NCI-H1105 treated with DMSO at 0.1 percent for 48 hours (cell line): Measurements from ENCODE around the gene MRM1.
"Not testable (repeated sequence)": the region's sequence is repeated elsewhere in the genome, so short reads cannot be mapped to it uniquely, and the experiment has no call there.

Experiments
- DNase-seq: peaks from one replicate; lab custom pipeline; 2025; lab: John Stamatoyannopoulos, UW

MRM1 gene

DNA sequence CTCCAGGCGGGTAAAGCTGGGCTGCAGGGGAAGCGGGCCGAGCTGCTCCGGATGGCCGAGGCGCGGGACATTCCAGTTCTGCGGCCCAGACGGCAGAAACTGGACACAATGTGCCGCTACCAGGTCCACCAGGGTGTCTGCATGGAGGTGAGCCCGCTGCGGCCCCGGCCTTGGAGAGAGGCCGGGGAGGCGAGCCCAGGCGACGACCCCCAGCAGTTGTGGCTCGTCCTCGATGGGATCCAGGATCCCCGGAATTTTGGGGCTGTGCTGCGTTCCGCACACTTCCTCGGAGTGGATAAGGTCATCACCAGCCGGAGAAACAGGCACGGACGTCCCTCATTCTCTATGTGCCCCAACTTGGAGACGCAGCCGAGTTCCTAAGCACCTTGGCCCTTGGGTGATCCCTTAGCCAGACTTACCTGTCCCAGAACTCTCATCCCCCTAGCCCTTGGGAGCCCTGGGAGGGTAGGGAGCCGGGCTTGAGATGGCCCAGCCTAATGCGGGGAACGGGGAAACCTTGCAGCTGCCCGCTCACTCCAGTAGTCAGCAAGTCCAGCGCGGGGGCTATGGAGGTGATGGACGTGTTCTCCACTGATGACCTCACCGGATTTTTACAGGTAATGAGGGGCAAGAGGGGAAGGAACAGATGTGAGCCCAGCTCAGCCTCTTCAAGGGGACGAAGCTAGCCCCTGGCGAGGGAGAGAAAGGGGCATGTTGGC is 806 bp downstream of the MRM1 start:
- DNase-seq, result peak; percentile 7

DNA sequence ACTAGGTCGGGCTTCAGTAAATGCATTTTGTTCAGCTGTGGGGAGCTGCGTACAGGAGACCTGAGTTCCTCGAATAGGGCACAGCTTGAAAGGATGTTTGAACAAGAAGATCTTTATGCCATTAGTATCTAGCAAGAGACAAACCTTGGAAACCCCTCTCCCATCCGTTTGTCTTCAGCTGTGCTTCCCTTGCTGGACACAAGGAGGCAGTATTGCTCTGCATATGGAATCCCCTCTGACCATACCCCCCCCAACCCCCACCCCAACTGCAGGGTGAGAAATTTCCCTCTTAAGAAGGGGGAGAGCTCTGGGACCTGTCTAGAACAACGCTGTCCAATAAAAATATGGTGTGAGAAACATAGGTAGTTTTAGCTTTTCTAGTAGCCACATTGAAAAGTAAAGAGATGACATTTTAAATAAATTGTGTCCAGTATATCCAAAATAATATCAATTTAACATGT is 1.6 kb downstream of the MRM1 start:
- DNase-seq, result peak; percentile 65

DNA sequence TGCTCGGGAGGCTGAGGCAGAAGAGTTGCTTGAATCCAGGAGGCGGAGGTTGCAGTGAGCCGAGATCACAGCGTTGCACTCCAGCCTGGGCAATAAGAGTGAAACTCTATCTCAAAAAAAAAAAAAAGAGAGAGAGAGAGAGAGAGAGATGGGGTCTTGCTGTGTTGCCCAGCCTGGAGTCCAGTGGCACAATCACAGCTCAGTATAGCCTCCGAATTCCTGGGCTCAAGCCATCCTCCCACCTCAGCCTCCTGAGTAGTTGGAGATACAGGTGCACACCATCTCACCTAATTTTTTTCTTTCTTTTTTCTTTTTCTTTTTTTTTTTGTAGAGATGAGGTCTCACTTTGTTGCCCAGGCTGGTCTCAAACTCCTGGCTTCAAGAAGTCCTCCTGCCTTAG is 3.6 kb downstream of the MRM1 start:
- DNase-seq, result not testable (repeated sequence)

DNA sequence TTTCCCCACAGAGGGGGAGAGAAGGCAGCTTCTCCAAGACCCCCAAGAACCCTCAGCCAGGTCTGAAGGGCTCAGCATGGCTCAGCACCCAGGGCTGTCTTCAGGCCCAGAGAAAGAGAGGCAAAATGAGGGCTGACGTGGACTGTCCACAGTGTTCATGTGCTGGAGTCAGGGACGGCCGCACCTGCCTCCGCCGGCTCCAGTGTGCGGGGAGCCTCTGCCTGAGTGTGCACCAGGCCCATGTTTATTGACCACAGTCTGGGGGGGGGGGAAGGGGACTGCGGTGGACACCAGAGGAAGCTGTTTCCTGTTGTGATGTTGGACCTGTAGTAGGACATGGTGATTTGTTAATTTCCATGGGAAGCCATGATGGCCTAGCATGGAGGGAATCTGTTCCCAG is 6.9 kb downstream of the MRM1 start:
- DNase-seq, result no peak

DNA sequence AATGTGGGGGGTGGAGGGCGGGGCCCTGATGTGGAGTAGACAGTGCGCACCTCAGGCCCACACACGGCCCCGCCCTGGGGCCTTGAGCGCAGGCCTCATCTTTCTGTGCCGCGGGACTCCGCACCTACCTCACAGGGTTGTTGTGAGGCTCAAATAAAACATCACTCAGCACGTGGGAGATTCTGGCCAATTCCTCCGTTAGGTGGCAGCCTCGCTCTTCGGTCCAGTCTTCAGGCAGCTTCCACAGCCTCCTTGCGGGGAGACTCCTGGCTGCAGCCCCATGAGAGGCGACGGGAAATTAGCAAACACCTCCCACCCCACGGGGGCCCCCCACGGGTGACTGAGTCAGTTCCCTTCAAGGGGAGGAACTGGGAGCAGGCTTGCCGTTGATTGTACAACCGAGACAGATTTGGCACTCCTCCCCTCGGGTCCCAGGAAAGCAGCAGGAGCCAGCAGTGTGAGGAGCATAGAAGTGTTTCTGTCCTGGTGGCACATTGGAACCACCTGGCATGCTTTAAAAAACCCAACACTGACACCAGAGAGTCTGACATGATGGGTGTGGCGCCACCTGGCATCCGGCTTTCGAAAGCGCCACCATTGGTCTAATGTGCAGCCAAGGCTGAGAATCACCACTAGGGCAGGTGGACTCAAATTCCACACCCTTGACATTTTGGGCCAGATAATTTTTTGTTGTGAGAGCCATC is 7.6 kb downstream of the MRM1 start:
- peak; percentile 4 for DNase-seq

DNA sequence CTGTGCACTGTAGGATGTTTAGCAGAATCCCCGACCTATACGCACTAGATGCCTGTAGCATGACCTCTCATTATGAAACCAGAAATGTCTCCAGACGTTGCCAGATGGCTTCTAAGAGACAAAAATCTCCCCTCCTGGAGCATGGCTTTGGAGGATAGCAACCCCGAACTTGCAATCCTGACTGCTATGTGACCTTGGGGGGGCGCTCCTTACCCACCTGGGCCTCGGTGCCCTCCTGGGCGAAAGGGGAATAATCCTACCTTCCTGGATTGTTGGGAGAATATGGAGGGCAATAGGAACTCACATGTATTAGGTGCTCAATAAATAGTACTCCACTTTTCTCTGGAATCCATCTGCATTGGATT is 8.1 kb downstream of the MRM1 start:
- DNase-seq, result no peak

DNA sequence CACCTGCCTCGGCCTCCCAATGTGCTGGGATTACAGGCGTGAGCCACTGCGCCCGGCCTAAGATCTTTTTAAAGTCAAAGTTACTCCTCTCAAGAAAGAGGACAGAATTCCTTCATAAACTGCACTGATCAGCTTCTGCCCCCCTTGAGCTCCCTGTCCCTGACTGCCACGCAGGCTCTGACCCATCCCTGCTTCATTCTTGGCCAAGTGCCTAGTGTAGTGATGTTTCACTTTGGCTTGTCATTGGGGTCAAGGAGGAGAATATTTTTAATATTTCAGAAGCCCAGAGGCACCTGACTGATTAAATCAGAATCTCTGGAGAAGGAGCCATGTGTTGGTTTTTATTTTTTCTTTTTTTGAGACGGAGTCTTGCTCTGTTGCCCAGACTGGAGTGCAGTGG is 9.1 kb downstream of the MRM1 start:
- DNase-seq, result no peak

DNA sequence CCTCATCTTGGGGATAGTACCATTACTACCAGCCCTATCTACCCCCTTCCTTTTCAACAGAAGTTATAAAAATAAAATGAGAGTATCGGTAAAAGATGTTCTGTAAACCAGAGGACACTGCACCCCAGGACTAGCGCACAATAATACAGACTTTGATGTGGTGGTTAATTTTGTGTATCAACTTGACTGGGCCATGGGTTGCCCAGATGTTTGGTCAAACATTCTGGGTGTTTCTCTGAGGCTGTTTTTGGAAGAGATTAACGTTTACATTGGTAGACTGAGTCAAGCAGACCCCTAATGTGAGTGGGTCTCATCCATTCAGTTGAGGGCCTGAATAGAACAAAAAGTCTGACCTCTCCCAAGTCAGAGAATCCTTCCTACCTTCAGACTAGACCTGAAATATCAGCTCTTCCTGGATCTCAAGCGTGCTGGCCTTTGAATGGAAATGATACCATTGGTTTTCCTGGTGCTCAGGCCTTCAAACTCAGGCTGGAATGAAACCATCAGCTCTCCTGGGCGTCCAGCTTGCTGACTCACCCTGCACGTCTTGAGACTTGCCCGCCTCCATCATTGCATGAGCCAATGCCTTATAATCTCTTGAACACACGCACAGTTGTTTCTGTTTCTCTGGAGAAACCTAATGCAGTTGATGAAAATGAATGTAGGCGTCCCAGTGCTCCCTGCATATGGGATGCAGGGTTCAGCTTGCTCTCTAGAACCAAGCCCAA is 10.1 kb downstream of the MRM1 start:
- no peak for DNase-seq

DNA sequence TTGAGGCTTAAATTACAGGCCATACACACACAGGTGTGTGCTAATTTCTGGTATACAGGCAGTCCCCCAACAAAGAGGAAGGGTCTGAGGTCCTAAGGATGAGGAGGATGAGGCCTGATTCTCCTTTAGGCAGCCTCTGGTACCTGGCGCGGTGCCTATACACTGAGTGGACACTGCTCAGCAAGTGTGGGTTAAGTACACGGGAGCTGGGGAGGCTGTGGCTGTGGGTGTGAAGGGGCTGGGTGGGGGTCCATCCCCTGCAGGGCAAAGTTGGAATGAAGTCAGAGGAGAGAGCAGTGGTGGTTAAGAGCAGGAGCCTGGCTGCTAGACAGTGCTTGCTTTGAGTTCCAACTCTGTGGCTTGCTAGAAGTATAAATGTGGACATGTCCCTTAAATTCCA is 10.9 kb downstream of the MRM1 start:
- DNase-seq, result no peak

DNA sequence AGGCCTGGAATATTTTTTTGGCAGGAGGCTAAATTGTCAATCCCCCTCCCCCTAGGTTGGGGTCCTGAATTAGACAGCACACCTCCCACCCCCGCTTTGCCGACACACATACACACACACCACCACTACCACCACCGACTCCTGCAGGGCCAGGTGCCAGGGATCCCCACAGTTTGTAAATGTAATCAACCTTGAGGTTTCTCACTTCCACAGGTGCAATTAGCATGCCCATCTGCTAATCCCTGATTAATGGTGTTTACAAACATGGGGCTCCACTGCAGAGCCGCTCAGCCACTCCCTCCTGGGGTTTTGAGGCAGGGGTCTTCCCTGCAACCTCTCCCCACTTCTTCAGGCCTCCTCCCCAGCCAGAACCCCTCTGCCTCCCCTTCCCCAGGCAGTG is 11.8 kb downstream of the MRM1 start:
- no peak for DNase-seq

DNA sequence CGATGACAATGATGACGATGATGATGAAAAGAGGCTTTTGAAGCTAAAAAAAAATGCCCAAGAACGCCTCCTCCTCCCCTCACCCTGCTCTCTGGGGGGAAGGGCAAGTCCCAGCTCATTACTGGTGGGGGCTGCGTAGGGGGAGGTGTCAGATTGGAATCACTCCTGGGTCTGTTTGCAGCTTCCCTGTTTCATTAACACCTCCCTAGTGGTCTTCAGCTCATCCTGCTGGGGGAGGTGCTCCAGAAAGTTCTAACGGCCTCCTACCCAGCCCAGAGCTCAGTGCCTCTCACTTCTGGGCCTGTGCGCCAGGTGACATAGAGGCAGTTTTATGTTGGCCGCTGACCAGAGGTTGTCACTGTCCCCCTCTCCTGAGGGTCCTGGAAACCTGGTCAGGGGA is 12.7 kb downstream of the MRM1 start:
- no peak for DNase-seq

DNA sequence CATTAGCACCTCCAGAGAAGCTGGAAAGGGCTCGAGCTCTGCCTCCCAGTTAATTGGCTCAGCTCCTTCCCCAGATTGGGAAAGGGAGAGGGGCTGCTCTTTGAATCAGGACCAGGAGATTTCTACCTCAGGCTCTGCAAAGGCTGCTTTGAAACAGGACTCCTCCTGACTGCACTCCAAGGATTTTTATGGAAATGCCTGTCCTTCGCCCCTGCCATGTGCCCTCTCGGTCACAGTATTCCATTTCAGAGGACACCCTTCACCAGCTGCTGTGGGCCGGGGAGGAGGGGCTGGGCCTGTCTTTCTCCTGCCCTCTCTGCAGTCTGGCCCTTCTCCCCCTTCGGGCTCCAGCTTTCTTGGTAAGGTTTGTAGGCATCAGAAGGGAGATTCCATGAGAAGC is 13.6 kb downstream of the MRM1 start:
- no peak for DNase-seq

DNA sequence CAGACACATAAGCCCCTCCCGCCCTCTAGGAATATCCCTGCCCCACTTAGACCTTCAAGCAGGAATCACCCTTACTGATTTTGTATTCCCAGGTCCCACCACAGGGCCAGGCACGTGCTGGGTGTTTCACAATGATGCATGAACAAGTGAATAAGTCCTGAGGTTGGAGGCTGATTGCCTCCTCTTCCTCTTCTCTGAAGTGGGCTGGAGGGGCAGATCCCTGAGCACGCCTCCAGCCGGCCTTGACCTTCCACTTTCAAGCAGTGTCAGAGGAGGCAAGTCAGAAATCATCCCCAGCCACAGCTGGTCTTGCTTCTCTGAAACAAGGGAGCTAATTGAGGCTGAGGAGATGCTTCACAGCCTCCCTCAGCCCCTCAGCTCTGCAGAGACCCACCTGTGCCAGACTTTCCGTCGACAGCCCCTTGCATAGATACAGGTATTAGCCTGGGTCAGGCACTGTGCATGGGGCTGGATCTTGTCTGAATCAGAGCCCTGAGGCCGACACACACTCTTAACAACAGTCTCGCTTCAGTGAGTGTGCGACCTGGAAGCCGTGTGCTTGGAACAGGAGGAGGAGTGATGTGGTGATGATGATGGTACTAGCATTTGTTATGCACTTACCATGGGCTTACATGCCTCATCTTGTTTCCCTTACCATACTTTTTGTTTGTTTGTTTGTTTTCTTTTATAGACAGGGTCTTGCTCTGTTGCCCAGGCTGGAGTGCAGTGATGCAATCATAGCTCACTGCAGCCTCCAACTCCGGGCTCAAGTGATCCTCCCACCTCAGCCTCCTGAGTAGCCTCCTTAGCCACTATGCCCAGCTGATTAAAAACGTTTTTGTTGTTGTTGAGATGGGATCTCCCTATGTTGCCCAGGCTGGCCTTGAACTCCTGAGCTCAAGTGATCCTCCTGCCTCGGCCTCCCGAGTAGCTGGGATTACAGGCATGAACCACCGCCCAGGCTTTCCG is 15.0 kb downstream of the MRM1 start:
- DNase-seq, result no peak

DNA sequence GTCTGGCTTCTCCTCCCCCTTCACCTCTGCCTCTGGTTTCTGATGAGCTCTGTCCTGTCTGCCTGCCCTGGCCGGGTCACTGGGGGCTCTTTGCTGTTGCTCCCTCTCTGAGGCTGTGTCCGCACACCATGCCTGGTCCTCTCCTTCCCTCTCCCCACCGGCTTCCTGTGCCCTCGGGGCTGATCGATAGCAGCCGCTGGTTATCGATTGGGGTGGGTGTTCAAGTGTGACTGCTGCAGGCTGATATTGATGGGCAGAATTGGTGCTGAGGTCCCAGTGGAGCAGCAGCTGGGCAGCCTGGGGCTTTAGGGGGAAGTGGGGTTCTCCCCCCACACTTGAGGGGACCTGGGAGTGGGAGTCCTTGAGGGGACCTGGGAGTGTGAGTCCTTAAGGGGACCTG is 16.4 kb downstream of the MRM1 start:
- no peak for DNase-seq

DNA sequence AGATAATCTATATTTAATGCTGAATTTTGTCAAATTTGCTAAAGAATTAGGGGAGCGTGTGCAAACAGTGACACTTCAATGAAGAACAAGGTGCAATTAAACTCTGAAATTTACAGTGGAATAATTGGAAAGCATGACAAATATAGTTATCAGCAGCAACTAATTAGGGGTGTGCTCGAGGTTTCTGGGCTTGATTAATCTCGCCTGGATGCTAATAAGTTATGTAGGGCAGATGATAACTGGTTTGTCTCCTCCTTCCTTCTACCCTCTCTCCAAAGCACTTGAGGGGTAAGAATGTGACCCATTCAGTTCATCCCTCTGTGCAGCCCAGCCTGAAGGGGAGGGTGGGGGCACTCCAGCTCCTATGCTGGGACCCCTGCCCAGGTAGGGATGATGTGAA is 21.9 kb downstream of the MRM1 start:
- DNase-seq, result no peak

DNA sequence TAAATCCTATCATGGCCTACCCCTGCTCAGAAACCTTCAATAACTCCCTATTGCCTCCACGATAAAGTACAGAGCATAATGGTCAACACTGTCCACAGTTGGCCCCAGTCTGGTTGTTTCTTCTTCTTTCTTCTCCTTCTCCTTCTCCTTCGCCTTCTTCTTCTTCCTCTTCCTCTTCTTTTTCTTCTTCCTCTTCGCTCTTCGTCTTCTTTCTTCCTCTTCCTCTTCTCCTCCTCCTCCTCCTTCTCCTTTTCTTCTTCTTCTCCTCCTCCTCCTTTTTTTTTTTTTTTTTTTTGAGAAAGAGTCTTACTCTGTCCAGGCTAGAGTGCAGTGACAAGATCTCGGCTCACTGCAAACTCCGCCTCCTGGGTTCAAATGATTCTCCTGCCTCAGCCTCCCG is 23.8 kb downstream of the MRM1 start:
- DNase-seq, result no peak

DNA sequence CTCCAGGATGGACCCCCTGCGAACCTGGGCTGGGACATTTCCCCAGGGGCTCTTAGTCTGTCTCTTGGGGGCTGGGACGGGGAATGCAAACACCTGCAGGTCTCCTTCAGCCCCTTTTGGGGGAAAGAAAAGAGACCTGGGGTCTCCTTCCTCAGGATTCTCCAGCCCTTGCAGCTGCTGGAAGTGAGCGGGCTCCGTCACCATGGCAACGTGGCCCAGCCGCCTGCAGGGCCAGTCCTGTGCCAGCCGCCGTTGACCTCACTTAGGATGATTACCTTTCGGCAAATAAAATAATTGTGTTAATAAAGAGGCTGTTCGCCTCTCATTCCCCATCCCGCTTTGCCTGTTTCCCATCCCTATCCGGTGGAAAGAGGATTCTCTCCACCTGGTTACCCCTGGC is 25.7 kb downstream of the MRM1 start:
- peak; percentile 77 for DNase-seq

DNA sequence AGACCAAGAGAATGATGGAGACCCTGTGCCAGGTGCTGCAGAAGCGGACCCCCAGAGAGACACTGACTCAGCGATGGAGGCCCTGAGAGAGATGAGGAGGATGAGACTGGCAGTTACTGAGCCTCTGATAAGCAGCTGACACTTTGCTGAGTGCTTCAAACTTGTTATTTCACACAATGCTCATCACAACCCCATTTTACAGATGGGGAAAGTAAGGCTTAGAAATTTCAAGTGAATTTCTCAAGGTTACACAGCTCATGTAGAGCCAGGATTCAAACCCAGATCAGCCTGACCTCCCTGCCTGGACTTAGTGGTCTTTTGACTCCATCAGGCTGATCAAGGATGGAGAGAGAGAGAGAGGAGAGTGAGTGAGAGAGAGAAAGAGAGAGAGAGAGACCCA is 27.2 kb downstream of the MRM1 start:
- DNase-seq, result no peak

DNA sequence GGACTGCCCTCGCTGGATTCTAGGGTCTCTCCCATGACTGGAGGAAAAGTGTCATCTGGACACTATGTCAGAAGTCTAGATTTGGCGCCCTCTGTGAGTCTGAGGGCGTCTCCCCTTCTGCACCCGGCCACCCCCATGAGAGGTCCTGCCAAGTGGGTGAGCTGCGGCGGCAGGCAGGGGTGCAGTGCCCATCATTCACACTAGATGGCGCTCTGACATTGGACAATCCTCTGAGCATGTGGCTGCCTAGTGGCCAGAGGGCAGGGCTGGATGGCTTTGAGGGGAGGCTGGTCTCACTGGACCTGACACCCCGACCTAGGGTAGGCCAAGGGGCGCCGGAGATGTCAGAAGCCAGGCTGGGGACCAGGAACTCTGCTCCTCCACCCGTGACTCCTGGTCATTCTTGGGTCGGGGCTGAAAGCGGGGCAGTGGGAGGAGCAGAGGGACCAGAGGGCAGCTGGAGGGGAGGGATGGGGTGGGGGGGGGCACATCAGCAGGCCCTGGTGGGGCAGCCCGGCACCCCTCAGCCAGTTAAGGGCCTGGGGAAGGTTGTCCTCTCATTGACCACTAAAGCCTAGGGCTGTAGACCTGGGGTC is 28.0 kb downstream of the MRM1 start:
- DNase-seq, result peak; percentile 49

DNA sequence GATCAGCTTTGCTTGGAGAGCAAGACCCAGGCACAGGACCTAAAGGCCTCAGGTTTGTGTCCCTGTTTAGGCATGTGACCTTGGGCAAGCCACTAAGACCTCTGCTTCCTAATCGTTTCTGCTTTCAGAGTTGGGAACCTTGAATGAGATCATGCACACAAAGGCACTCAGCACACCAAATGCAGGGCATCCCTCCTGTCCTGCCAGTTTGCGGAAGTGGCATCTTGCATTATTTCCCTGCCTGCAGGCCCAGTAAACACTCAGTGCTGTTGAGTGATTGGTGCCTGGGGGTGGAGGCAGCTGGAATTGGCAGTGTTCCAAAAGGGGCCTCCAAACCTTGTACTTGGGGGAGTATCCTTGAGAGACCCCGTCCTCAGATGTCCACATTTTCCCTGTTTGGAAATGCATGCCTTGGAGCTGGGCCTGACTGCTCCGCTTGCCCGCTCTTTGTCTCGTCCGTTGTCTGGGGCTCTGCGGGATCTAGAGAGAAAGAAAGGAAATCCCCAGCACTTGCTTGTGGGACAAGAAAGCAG is 28.7 kb downstream of the MRM1 start:
- DNase-seq, result no peak

DNA sequence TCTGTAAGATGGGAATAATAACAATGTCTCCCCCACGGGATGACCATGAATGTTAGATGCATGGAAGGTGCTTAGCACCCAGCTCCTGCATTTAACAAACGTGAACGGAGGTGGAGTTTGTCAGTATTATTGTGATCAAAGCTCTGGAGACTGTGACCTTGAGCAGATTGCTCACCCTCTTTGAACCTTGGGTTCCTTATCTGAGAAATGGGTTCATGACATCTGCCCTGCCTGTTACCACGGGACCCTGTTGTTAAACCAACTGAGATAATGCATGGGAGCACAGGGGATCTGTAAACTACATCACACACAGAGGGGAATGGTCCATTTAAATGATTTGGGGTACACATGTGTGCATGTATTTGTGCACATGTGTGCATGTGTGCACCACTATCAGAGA is 29.6 kb downstream of the MRM1 start:
- no peak for DNase-seq
